ENCODE data around the gene ALDH3B1. TPM values are rescaled to one million over a fixed set of nuclear protein-coding genes. Genes with fewer than 3 reads are reported as not detected.

ALDH3B1 gene
- total RNA-seq, 1 donor from 2014 or later = 0.35 TPM

DNA sequence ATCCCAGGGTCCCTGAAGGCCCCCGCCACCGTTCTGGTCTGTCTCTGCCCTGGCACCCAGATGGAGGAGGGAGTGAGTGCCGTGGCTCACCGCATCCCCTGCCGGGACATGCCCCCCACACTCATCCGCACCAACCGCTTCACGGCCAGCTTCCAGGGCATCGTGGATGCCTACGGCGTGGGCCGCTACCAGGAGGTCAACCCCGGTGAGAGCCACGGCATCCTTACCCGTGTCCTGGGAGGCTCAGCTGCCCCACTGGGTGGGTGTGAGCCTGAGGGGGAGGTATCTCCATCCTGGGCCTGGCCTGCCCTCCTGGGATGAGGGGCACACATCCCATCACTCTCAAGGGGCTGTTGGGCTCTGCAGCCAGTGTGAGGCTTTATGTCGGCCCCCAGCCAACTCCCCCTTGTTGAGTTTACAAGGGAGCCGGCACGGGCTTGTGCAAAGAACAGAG is 34.8 kb downstream of the ALDH3B1 start:
- no peaks in the 10 kb centered on the region for H3K9me3 Mint-ChIP-seq
- no peaks in the 10 kb centered on the region for H3K36me3 Mint-ChIP-seq (ENCODE audit: low read depth)
- TF ChIP-seq, protein P1, sequence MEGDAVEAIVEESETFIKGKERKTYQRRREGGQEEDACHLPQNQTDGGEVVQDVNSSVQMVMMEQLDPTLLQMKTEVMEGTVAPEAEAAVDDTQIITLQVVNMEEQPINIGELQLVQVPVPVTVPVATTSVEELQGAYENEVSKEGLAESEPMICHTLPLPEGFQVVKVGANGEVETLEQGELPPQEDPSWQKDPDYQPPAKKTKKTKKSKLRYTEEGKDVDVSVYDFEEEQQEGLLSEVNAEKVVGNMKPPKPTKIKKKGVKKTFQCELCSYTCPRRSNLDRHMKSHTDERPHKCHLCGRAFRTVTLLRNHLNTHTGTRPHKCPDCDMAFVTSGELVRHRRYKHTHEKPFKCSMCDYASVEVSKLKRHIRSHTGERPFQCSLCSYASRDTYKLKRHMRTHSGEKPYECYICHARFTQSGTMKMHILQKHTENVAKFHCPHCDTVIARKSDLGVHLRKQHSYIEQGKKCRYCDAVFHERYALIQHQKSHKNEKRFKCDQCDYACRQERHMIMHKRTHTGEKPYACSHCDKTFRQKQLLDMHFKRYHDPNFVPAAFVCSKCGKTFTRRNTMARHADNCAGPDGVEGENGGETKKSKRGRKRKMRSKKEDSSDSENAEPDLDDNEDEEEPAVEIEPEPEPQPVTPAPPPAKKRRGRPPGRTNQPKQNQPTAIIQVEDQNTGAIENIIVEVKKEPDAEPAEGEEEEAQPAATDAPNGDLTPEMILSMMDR (conservative IDR thresholded peaks at IDR 0.05) = no peak
- no peaks in the 10 kb centered on the region for H3K27me3 Mint-ChIP-seq (ENCODE audit: low read depth)
- DNase-seq (ENCODE audit: low read depth, low spot score) = no peak
- H3K27ac Mint-ChIP-seq (ENCODE audit: unreplicated experiment) = no peak overlapping the region
- H3K4me3 Mint-ChIP-seq = no peak overlapping the region
- H3K4me1 Mint-ChIP-seq = peaks cover 4% of the 10 kb centered on the region

DNA sequence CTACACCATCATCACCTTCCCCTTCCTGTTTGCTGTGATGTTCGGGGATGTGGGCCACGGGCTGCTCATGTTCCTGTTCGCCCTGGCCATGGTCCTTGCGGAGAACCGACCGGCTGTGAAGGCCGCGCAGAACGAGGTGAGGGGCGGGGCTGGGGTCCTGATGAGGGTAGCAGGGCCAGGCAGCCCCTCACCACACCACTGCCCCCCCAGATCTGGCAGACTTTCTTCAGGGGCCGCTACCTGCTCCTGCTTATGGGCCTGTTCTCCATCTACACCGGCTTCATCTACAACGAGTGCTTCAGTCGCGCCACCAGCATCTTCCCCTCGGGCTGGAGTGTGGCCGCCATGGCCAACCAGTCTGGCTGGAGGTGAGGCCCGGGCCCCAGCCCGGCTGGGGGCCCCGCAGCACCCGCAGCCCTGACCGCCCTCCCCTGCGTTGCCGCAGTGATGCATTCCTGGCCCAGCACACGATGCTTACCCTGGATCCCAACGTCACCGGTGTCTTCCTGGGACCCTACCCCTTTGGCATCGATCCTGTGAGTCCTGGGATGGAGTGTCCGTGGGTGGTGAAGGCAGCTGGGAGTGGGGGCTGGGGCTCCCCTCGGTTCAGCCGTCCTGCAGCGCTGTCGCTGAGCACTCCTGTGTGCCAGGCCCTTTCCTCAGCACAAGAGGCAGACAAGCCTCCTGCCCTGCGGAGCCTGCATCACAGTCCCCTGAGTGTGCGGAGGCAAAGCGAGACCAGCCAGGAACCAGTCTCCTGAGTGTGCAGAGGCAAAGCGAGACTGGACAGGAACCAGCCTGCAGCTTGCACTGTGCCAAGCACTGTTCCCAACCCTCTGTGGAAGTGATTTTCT is 37.5 kb downstream of the ALDH3B1 start:
- Mint-ChIP-seq H3K27me3 (ENCODE audit: low read depth) (no peaks in the 10 kb centered on the region), H3K4me1 (no peaks in the 10 kb centered on the region), H3K4me3 (no peak overlapping the region), H3K36me3 (ENCODE audit: low read depth) (no peaks in the 10 kb centered on the region), H3K27ac (ENCODE audit: unreplicated experiment) (no peak overlapping the region), H3K9me3 (no peaks in the 10 kb centered on the region)
- DNase-seq (ENCODE audit: low read depth, low spot score) = no peak
- TF ChIP-seq, protein P1 (conservative IDR thresholded peaks at IDR 0.05) = no peak

DNA sequence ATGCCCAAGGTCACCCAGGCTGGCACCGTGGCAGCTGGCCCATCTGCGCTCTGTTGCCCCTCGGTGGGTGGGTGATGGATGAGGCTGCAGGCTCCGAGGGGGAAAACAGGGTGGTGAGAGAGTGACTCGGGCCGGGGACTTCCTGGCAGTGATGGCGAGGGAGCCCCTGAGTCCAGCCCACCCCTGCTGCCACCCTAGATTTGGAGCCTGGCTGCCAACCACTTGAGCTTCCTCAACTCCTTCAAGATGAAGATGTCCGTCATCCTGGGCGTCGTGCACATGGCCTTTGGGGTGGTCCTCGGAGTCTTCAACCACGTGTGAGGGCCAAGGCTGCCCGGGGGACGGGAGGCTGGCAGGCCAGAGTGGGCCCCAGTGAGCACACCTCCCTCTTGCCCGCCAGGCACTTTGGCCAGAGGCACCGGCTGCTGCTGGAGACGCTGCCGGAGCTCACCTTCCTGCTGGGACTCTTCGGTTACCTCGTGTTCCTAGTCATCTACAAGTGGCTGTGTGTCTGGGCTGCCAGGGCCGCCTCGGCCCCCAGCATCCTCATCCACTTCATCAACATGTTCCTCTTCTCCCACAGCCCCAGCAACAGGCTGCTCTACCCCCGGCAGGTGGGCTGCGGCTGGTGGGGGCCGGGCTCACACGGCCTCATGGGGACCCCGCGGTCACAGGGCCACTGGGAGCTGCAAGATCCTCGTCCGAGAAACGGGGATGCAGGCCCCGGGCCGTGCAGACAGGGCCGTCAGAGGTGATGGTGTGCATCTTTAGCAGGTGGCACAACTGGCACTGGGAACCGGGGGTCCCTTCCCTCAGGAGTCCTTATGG is 38.8 kb downstream of the ALDH3B1 start:
- no peaks in the 10 kb centered on the region for H3K9me3 Mint-ChIP-seq
- H3K27ac Mint-ChIP-seq (ENCODE audit: unreplicated experiment) = no peak overlapping the region
- H3K27me3 Mint-ChIP-seq (ENCODE audit: low read depth) = no peaks in the 10 kb centered on the region
- H3K4me1 Mint-ChIP-seq = peaks cover 4% of the 10 kb centered on the region
- TF ChIP-seq, protein P1 (conservative IDR thresholded peaks at IDR 0.05) = no peak
- H3K36me3 Mint-ChIP-seq (ENCODE audit: low read depth) = no peaks in the 10 kb centered on the region
- no peak overlapping the region for H3K4me3 Mint-ChIP-seq
- DNase-seq (ENCODE audit: low read depth, low spot score) = no peak

DNA sequence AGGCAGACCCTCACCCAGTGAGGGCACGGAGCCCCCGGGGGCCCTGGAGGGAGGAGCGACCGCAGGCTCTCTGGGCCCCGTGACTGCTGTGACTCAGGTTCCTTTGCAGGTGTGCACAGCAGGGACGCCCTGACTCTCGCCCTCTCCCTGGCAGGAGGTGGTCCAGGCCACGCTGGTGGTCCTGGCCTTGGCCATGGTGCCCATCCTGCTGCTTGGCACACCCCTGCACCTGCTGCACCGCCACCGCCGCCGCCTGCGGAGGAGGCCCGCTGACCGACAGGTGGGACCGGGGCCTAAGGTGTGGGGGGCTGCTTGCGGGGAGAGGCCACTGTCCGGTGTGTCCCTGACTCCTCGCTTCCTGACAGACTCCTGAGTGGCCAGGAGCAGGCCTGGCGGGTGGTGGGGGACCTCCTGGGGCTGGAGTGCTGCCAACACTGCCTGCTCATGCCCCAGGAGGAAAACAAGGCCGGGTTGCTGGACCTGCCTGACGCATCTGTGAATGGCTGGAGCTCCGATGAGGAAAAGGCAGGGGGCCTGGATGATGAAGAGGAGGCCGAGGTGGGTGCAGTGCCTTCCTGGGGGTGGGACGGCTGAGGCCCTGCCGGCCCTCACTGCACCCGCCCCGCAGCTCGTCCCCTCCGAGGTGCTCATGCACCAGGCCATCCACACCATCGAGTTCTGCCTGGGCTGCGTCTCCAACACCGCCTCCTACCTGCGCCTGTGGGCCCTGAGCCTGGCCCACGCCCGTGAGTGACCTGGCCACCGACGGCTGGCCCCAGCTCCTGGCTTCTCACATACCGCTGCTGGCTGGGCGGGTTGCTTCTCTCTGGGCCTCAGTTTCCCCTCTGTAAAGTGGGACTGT is 39.6 kb downstream of the ALDH3B1 start:
- H3K9me3 Mint-ChIP-seq = no peaks in the 10 kb centered on the region

More for the DNA sequence above, 39.6 kb downstream of the ALDH3B1 start:
- no peaks in the 10 kb centered on the region for H3K36me3 Mint-ChIP-seq (ENCODE audit: low read depth)
- no peak for DNase-seq (ENCODE audit: low read depth, low spot score)
- H3K27ac Mint-ChIP-seq (ENCODE audit: unreplicated experiment) = no peak overlapping the region
- no peaks in the 10 kb centered on the region for H3K27me3 Mint-ChIP-seq (ENCODE audit: low read depth)
- peaks cover 4% of the 10 kb centered on the region for H3K4me1 Mint-ChIP-seq
- TF ChIP-seq, protein P1 (conservative IDR thresholded peaks at IDR 0.05) = no peak
- H3K4me3 Mint-ChIP-seq = no peak overlapping the region
